NCI-H524 treated with DMSO at 0.1 percent for 48 hours (cell line): ENCODE data around the gene HSD11B2.

Experiments used
- DNase-seq: peaks from one replicate; lab custom pipeline; 2025; lab: John Stamatoyannopoulos, UW

Gene HSD11B2

GRCh38 chr16:67396159-67397035 lies 34.5 kb upstream of the HSD11B2 start:
- peak; percentile 82 for DNase-seq

GRCh38 chr16:67397036-67397801 lies 33.7 kb upstream of the HSD11B2 start:
- DNase-seq, result no peak

- DNase-seq, result no peak
Observed at GRCh38 chr16:67397812-67398545, 32.9 kb upstream of the HSD11B2 start.

GRCh38 chr16:67398546-67399217 lies 32.2 kb upstream of the HSD11B2 start:
- no peak for DNase-seq

GRCh38 chr16:67399218-67399733 lies 31.6 kb upstream of the HSD11B2 start:
- no peak for DNase-seq

- peak; percentile 27 for DNase-seq
Observed at GRCh38 chr16:67399749-67400704, 30.9 kb upstream of the HSD11B2 start.

GRCh38 chr16:67400901-67401300 lies 30.0 kb upstream of the HSD11B2 start:
- DNase-seq, result no peak

GRCh38 chr16:67403976-67404555 lies 26.9 kb upstream of the HSD11B2 start:
- DNase-seq, result no peak

GRCh38 chr16:67404740-67405226 lies 26.1 kb upstream of the HSD11B2 start:
- DNase-seq, result no peak

GRCh38 chr16:67405336-67405735 lies 25.6 kb upstream of the HSD11B2 start:
- DNase-seq, result no peak

GRCh38 chr16:67406111-67406971 lies 24.6 kb upstream of the HSD11B2 start:
- DNase-seq, result no peak

GRCh38 chr16:67407176-67407787 lies 23.6 kb upstream of the HSD11B2 start:
- DNase-seq, result no peak

- no peak for DNase-seq
Observed at GRCh38 chr16:67407788-67408452, 23.0 kb upstream of the HSD11B2 start.

- no peak for DNase-seq
Observed at GRCh38 chr16:67409631-67410030, 21.3 kb upstream of the HSD11B2 start.

- DNase-seq, result no peak
Observed at GRCh38 chr16:67411339-67411738, 19.6 kb upstream of the HSD11B2 start.

- no peak for DNase-seq
Observed at GRCh38 chr16:67412294-67412693, 18.6 kb upstream of the HSD11B2 start.

GRCh38 chr16:67413978-67414911 lies 16.7 kb upstream of the HSD11B2 start:
- no peak for DNase-seq
